ENCODE measurements around the gene SLC25A1. TPM values are rescaled to one million over a fixed set of nuclear protein-coding genes. Genes with fewer than 3 reads are reported as not detected.
"Not testable (repeated sequence)": the region's sequence is repeated elsewhere in the genome, so short reads cannot be mapped to it uniquely, and the experiment has no call there.

Gene SLC25A1
- total RNA-seq, 2 donors from 2014 or later: 39.0 to 48.2 TPM

GRCh38 chr22:19207884-19208283 is 29.3 kb upstream of the SLC25A1 start:
- intact Hi-C loops (cut with DNase I): no loop called here
- DNase-seq (no peak), ATAC-seq (no peak)

GRCh38 chr22:19207401-19207808 is 28.9 kb upstream of the SLC25A1 start:
- ATAC-seq (no peak), DNase-seq (no peak)
- intact Hi-C loops (cut with DNase I): no loop called here

- intact Hi-C loops (cut with DNase I): no loop called here
- DNase-seq: no peak
- ATAC-seq: no peak
Measured at GRCh38 chr22:19206287-19206686, 27.8 kb upstream of the SLC25A1 start.

GRCh38 chr22:19204640-19205039 is 26.1 kb upstream of the SLC25A1 start:
- no peak for DNase-seq
- intact Hi-C loops (cut with DNase I): no loop called here

GRCh38 chr22:19203834-19204233 is 25.3 kb upstream of the SLC25A1 start:
- DNase-seq: no peak
- peak; percentile 23 to 44 for ATAC-seq
- intact Hi-C loops (cut with DNase I): no loop called here

More at GRCh38 chr22:19204640-19205039, 26.1 kb upstream of the SLC25A1 start:
- no peak for ATAC-seq

- DNase-seq; intact Hi-C loops (cut with DNase I); ATAC-seq: not testable (repeated sequence)
Measured at GRCh38 chr22:19202799-19203186, 24.3 kb upstream of the SLC25A1 start.

- intact Hi-C loops (cut with DNase I): no loop called here
- ATAC-seq: peak in 1 of 2 donors; percentile 47
- DNase-seq: no peak
Measured at GRCh38 chr22:19201869-19202798, 23.6 kb upstream of the SLC25A1 start.

- intact Hi-C loops (cut with DNase I): no loop called here
- DNase-seq: no peak
- ATAC-seq: no peak
Measured at GRCh38 chr22:19201130-19201868, 22.8 kb upstream of the SLC25A1 start.

- intact Hi-C loops (cut with DNase I): no loop called here
Measured at GRCh38 chr22:19199479-19199878, 20.9 kb upstream of the SLC25A1 start.

GRCh38 chr22:19197997-19198865 is 19.7 kb upstream of the SLC25A1 start:
- no peak for DNase-seq
- ATAC-seq: no peak
- intact Hi-C loops (cut with DNase I): no loop called here

More at GRCh38 chr22:19199479-19199878, 20.9 kb upstream of the SLC25A1 start:
- DNase-seq (no peak), ATAC-seq (no peak)

- intact Hi-C loops (cut with DNase I): no loop called here
- ATAC-seq (no peak), DNase-seq (no peak)
Measured at GRCh38 chr22:19196841-19197612, 18.5 kb upstream of the SLC25A1 start.

- DNase-seq: no peak
- ATAC-seq: no peak
- intact Hi-C loops (cut with DNase I): no loop called here
Measured at GRCh38 chr22:19195796-19196731, 17.5 kb upstream of the SLC25A1 start.

GRCh38 chr22:19194766-19195536 is 16.4 kb upstream of the SLC25A1 start:
- no peak for ATAC-seq

GRCh38 chr22:19193879-19194278 is 15.3 kb upstream of the SLC25A1 start:
- DNase-seq (no peak), ATAC-seq (no peak)
- intact Hi-C loops (cut with DNase I): no loop called here

More at GRCh38 chr22:19194766-19195536, 16.4 kb upstream of the SLC25A1 start:
- intact Hi-C loops (cut with DNase I): no loop called here
- DNase-seq: no peak

GRCh38 chr22:19187716-19188563 is 9.4 kb upstream of the SLC25A1 start:
- DNase-seq: no peak
- intact Hi-C loops (cut with DNase I): no loop called here
- no peak for ATAC-seq
